GM18520 (cell line): ENCODE measurements around the gene ANKRD22.
A peak's percentile ranks its signal among the peaks of the same experiment; 100 is the strongest.
"Not testable (repeated sequence)": the region's sequence is repeated elsewhere in the genome, so short reads cannot be mapped to it uniquely, and the experiment has no call there.

Experiments
- ATAC-seq: cut with Tn5 transposase; IDR thresholded peaks from one replicate; pipeline ENCODE4 v1.9.1; 2021; ENCODE audit not compliant: unreplicated experiment

ANKRD22 gene

DNA sequence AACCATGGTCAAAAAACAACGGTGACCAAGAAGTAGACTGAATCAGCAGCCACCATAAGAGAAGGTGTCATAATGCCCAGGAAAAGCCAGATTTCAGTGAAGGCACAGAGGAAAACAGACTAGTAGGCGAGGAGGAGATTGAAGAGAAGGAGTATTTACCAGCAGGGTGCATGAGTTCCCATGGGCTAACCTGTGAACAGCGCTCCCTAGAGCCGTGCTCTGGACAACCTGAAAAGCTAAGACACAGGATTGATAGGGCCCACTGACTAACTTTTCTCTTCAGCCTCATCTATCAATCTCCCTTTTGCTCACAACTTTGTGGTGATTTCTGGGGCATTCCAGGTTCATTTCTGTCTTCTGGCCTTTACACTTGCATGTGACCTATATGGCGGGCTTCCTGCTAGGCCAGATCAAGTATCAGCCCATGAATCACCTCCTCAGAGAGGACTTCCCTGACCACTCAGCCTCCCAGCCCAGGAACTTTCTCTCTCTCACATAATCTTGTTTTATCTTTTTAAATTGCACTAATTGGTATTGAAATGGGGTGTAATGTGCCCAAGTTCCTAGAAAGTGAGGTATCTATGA lies 12.8 kb downstream of the ANKRD22 start:
- no peak for ATAC-seq

DNA sequence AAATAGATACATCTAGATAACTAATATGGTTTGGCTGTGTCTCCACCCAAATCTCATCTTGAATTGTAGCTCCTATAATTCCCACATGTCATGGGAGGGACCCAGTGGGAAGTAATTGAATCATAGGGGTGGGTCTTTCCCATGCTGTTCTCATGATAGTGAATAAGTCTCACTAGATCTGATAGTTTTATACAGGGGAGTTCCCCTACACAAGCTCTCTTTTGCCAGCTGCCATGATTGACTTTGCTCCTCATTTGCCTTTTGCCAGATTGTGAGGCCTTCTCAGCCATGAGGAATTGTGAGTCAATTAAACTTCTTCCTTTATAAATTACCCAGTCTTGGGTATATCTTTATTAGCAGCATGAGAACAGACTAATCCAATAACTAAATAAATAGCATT lies 14.0 kb downstream of the ANKRD22 start:
- ATAC-seq, result not testable (repeated sequence)

DNA sequence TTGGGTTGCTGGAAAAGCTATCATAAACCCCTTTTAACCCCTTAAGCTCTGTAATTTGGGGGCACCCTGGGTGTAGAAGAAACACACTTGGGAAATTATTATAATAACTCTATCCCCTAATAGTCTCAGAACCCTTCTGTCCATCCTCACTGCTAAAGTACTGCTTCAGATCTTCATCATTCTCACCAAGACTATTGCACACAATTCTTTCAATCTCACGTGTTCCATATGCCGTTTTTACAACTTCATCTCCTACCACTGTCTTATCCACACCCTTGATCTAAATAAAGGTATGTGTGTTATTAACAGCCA lies 15.8 kb downstream of the ANKRD22 start:
- ATAC-seq, result peak; percentile 11

DNA sequence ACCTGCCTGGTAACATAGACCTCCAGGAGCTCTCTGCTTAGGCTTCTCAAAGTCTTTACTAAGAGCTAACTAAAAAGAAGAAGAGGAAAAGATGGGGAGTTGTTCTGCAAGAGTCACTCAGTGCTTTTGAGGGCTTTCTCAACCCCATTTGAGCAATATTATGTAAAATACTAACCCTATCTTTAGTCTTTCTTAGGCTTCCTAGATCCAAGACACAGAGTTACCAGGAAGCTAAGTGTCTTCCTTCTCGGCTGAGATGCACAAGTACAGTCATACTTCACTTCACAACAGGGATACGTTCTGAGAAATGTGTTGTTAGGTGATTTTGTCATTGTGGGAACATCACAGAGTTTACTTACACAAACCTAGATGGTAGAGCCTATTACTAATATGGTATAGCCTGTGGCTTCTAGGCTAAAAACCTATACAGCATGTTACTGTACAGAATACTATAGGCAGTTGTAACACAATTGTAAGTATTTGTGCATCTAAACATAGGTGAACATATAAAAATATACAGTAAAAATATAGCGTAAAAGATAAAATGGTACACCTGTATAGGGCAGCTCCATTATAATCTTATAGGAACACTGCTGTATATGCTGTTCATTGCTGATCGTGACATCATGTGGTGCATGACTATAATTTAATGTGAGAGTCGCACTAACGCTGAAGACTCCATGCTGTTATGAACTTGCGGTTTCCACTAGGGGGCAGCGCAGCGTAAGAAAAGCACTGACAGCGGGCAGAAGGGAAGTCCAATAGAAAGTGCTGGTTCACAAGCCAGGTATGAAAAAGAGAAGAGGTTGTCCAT lies 16.3 kb downstream of the ANKRD22 start:
- ATAC-seq, result peak; percentile 70

DNA sequence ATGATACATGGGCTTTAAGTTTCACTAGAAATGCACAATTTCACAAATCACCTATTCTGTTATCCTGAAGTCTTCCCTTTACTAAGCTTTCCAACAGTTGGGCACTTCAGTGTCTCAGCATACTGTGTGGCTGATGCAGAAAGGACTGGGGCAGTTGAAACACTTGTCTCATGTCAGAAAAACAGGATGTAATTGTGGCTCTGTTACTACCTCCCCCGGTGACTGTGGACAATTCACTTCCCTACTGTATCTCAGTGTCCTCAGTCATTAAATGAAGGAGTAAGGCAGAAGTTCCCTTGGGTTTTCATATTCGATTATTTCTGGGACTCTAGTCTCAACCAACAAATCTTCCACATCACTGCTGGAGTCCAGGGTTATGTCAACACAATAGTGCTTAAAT lies 17.9 kb downstream of the ANKRD22 start:
- ATAC-seq, result no peak

DNA sequence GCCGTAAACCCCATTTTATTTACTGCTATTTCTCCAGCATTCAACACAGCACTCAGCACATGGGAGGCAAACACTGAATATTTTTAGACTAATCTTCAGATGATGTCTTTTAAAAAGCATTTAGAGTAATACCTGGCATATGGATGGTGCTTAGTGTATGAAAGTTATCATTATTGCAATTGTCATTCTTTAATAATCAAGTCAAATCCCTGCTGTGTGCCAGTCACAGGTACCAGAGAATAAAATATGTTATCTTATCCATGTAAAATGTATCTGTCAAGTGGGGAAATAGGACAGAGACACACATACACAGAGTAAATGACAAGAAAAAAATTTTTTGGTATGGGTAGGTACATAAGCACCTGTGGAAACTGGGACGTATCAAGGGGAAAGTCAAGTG lies 18.5 kb downstream of the ANKRD22 start:
- ATAC-seq, result no peak

DNA sequence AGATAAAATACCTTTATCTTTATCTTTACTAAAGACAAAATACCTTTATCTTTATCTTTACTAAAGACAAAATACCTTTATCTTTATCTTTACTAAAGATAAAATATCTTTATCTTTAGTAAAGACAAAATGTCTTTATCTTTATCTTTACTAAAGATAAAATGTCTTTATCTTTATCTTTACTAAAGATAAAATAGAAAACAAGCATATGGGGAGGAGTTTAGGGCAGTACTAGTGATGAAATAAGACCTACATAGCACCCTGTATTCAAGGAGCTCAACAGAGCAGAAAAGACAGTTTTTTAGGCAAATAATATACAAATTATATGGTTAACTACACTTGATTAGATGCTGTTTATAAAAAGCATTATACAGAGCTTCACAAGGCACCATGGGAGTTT lies 19.3 kb downstream of the ANKRD22 start:
- ATAC-seq, result no peak

DNA sequence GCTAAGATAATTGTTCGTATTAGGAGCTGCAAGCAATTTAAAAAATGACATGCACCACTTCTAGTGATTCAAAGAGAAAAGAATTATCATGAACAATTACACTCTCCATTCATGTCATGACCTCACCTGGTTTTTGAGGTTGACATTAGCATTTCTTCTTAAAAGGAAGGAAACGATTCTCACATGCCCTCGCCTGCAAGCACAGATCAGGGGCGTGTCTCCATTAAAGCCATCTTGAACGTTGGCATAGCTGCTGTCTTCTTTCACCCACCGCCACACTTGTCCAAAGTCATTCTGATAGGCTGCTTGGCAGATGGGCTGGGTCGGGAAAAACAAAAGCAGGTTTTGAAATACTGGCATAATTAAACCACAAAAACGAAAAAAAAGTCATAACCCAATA lies 19.9 kb downstream of the ANKRD22 start:
- ATAC-seq, result no peak

DNA sequence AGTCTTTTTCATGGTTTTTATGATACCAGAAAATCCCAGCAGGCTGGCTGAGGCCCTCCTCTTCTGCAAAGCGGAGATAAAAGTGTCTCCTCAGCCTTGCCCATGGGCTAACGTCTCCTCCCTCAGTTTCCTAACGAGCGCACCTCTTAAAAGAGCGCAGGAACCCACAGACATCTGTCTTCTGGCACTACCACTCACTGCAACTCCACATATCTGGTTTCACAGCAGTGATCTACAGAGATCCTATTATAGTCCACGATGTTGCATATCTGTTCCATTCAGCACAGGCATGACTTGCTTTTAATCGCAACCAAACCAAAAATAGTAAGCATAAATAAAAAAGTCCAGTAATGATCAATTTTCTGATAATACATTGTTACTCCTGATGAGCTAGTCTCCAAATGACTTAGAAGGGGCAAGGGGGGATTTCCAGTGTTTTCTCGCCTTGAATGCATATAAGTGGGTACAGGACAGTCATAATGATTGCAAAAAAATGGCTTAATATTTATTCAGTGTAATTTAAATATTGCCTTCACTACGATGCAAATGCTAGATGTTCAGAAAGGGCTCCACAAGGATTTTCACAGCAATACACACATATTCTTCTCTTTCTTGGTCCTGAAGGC lies 20.9 kb downstream of the ANKRD22 start:
- ATAC-seq, result no peak

DNA sequence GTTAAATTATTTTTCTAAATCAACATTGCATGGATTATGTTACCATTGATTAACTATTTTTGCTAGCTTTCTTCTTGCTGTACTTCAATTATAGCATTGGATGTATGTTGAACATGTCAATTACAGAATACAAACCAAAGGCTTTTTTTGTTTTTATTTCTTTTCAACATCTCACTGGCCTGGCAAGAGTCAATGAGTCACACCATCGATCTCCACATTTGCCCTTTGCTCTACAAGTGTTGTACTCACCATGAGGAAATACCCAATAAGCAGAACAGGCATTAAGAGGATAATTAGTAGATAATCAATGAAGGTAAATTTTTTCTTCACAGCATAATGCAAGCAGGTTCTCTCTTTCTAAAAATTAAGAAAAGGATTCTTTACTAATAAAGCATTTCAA lies 23.3 kb downstream of the ANKRD22 start:
- ATAC-seq, result no peak

DNA sequence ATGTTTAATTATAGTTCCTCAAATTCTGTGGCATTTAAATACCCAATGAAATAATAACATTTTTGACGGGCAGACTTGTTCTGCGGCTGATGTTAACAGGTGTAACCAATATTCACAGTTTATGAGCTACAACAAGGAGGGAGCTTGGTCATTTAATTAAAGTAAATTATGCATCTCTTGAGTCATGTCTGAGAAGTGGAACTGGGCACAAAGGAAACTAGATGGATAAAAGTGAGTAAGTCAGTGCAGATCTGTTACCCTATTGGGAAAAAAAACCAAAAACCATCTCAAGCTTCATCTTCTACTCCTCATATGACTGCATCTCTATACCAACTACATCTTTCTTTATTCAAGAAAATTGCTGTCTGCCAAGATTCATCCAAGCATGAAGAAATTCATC lies 24.0 kb downstream of the ANKRD22 start:
- ATAC-seq, result no peak

DNA sequence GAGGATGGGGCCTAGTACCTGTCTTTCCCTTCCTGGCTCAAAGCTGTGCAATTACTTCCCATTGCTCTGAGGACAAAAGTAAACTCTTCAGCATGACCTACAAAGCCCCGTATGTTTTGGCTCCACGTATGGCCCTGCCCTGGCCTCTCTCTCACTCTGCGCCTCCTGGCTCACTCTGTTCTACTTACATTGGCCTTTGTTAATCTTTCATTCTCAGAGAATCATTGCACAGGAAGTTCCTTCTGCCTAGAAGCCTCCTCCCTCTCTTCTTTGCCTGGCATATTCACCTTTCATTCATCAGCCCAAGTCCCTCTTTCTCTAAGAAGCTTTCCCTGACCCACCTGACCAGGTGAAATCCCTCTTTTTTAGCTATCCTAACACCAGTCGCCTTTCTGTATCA lies 25.3 kb downstream of the ANKRD22 start:
- no peak for ATAC-seq

DNA sequence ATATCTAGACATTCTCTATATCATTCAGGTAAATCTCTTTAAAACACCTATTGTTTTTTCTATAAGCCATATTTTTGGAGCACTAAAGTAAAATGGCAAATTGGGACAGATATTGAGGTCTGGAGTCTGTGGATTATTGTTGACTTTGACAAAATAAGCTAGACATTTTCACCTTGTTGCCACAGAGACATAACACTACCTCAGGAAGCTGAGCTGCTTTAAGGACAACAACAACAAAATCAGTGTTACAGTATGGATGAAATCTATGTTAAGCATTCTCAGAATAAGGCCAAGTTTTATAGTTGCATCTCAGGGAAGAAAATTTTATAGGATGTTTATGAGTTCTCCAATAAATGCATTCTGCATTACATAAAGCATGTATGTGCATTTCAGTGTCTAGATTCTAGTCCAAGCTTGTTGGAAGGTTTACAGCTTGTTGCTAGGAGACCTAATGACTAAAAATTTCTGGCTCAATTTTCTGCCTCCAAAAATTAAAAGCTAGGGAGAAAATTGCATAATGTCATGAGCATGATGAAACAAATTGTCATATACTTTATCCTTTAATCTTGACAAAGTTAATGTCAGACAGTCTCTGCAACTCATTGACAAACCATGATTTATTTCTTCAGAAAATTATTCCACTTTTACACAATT lies 30.8 kb downstream of the ANKRD22 start:
- ATAC-seq, result no peak

DNA sequence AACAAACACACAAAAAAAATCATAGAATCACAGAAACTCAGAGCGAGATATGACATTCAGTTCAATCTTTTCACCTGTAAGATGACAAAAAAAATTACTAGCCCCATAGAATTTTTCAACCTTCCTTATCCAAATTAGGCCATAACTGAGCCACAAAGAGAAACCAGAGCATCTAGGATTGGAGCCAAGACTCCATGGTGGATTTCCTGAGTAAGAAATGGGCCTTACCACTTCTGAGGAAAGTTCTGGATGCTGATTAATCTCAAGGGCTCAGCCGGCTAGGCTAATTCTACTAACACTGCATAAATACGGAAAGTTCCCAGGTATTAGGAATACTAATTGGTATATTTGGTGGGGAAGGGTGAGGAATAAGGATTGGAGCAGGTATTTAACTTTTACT lies 32.4 kb downstream of the ANKRD22 start:
- no peak for ATAC-seq

DNA sequence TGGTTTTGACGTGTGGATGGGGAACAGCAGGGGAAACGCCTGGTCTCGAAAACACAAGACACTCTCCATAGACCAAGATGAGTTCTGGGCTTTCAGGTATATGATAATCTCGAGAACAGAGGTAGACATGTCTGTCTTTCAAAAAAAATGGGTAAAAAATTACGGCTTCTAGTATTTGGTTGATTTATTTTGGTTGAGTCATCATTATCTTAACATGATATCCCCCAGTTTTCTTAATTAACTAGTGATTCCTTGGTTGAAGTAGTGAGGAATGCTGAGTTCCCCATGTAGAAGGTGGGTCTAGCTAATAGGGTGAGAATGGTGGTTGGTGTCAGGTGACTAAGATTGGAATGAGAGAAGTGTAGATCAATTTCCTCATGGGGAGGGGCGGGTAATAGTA lies 38.4 kb downstream of the ANKRD22 start:
- ATAC-seq, result no peak

DNA sequence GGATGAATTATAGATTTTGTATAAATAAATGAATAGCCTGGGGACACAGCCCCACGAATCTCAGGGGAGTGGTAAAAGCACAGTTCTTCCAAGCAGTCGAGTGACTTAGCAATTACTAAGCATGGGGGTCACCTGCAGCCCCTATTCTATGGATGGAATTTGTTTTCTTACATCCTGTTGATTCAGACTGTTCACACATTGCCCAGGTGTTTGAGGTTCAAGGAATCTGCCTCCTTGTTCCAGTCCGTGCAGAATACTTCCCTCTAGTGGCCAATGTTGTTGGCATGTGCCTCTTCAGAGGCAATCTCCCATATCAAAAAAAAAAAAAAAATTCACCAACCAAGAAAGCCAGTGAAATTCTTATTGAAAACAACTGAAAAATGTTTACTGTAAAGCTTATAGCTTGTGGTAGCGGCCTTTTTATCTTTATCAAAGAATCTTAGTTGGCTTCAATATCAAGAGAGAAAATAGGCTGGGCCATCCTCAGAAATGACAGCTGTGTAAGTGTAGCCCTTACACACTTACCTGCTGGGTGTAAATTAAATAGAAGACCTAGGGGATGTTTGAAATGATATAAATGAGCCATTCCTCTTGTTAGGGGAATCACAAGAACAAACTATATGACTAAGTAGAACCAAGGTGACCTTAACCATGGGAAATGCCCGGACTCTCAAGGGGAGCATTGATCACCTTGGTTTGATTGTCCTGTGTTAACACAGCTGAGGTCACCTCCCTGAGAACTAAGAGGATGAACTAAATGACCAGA lies 41.3 kb downstream of the ANKRD22 start:
- no peak for ATAC-seq

DNA sequence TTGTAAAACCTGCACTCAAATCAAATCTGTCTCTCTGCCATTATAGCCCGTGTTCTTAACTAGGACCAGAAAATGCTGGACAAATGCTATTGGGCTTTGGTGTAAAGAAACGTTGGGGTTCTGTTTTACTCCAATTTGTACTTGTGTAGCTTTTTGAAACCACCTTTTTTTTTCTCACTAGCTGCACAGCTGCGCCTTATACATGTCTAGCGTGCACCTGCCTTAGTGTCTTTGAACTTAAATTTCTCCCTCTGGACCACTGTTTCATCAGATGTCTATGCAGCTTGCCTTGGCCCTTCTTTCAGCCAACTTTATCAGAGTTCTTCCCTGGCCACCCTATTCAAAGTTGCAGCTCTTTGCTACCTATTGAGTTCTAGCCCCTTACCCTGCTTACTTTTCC lies 42.0 kb downstream of the ANKRD22 start:
- no peak for ATAC-seq

DNA sequence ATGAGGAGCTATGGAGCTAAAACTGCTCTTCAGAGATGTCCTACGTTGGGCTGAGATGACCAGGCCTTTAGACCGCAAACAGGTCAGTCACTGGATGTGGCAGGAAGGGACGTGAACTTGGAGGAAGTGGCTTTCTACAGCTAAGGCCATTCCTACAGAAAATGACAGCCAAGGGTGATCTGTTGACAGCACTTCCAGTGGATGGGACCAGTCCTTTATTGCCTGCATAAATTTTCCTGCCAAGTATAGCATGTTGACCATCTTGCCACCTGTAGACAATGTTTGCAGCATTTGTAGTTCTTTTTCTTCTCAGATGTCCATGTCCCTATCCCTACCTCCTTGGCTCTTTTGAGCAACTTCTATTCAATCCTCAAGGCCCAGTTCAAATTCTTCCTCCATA lies 45.7 kb downstream of the ANKRD22 start:
- ATAC-seq, result no peak

DNA sequence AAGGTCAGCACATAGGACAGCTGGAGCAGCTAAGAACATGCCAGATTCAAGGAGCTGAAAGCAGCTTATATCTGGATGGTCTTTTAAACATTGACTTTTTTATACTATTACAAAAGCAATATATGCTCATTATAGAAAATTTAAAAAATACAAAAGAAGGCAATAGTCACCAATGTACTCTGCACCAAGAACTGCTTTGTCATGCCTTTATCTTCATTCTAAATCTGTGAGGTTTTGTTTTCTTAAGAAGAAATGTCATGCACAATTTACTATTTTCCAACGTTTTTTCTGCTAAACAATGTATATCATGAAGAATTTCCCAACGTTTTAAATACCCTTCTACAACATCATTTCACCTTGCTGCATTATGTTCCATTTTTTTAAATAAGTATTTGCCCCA lies 46.3 kb downstream of the ANKRD22 start:
- no peak for ATAC-seq

DNA sequence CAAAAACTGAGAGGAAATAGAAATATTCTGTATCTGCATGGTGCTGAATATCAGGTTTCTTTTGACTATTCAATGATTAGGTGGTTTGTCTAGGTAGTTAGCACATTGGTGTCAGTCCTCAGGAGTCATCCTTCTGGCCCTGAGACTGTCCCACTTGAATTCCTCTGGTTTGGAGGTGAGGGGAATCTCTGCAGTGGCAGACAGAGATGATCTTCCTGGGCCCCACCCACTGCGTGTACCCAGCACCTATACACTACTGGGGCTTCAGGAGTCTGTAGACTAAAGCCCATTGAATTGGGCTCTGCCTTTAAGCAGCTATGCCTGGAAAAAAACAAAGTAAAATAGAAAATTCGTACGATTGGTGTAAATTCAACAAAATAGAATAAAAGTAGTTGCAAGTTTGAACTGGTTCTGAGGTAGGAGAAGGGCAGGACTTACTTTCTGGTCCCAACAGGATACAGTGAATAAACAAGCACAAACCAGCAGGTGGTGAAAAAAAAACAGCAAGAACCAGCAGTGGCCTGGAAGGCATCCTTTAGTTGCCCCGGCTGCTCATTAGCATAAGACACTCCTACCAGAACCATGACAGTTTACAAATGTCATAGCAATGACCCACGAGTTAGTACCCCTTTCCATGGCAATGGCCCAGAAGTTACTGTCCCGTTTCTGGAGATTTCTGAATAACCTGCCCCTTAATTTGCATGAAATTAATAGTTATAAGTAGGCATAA lies 47.4 kb downstream of the ANKRD22 start:
- no peak for ATAC-seq

DNA sequence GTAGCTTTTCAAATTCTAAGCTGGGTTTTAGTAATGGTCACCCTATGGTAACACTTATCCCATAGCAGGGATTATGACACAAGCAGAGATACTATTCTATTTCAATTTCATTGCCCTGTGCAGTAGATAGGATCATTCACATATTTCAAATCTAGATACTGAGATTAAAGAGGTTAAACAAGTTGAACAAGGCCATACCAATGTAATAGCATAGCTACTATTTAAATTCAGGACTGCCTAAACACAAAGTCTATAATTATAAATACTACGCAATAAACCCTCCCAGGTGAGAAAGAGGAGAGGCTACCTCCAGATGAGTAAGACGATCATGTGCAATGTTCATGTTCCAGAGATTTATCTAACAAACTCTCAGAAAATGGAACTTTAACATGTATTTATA lies 48.0 kb downstream of the ANKRD22 start:
- ATAC-seq, result no peak
